ENCODE results near the gene TEX19.

The TEX19 gene

DNA sequence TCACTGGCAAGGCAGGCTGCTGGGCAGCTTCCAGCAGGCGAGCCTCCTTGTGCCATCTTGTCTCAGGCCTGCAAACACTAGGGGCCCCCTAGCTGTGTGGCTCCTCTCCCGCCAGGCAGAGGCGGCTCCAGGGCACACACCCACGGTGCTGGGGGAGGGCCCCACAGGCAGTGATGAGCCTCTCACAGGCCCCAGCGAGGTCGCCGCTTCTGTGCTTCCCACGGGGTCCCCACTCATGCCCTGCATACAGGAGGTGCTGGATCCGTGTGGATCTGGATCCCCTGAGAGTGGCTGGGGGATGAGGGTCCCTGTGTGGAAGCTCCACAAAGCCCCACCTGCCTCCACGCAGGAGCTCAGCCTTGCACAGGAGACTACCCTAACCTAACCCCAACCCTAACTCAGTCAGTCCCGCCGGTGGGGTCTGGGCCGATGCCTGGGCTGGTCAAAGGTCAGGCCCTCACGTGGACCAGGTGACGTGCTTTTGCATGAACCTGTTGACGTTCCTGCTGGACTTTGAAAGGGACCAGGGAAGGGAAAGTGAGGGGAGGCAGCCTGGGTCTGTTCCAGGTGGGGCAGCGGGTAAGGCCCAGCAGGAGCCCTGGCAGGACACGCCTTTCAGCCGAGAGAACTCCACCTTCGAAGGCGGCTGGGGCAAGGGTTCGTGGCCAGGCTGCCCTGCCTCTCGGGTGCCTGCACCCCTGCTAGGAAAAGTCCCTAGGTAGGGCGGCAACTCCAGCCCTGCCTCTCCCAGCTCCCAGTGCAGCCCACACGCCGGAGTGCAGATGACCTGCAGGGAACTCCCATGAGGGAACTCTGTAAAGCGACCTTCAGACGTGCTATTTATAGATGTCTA lies 30.7 kb upstream of the TEX19 start:
- TF ChIP-seq, protein P1, sequence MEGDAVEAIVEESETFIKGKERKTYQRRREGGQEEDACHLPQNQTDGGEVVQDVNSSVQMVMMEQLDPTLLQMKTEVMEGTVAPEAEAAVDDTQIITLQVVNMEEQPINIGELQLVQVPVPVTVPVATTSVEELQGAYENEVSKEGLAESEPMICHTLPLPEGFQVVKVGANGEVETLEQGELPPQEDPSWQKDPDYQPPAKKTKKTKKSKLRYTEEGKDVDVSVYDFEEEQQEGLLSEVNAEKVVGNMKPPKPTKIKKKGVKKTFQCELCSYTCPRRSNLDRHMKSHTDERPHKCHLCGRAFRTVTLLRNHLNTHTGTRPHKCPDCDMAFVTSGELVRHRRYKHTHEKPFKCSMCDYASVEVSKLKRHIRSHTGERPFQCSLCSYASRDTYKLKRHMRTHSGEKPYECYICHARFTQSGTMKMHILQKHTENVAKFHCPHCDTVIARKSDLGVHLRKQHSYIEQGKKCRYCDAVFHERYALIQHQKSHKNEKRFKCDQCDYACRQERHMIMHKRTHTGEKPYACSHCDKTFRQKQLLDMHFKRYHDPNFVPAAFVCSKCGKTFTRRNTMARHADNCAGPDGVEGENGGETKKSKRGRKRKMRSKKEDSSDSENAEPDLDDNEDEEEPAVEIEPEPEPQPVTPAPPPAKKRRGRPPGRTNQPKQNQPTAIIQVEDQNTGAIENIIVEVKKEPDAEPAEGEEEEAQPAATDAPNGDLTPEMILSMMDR (IDR thresholded peaks at IDR 0.05; ENCODE audit: insufficient read depth, low read depth, low read length, missing control alignments), result peak; percentile 21
- peak; percentile 43 for DNase-seq (ENCODE audit: low read depth)
- no peak overlapping the region for H3K4me3 ChIP-seq (ENCODE audit: low read length)

DNA sequence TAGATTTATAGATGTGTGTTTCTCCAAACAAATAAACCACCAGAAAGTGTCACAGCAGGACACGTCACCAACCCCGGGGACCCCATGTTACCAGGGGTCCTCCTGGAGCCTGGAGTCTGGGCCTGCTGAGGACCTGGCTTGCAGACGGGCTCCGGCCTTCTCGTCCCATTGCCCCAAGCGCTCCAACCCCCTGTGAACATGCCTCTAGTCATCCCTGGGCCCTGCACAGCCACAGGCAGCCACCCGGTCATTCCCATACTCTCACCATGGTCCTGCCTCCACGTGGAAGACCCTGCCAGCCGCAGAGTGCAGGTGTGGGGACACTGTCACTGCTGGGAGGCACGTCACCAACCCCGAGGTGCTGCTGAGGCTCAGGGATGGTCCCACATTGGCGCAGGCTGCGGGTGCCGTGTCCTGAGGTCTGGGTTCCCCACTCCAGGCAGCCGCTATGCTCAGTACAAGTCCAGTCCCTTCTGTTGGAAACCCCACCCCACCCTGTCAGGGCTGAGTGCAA lies 30.0 kb upstream of the TEX19 start:
- TF ChIP-seq, protein P1 (IDR thresholded peaks at IDR 0.05; ENCODE audit: insufficient read depth, low read depth, low read length, missing control alignments), result no peak
- no peak for DNase-seq (ENCODE audit: low read depth)
- H3K4me3 ChIP-seq (ENCODE audit: low read length), result no peak overlapping the region

DNA sequence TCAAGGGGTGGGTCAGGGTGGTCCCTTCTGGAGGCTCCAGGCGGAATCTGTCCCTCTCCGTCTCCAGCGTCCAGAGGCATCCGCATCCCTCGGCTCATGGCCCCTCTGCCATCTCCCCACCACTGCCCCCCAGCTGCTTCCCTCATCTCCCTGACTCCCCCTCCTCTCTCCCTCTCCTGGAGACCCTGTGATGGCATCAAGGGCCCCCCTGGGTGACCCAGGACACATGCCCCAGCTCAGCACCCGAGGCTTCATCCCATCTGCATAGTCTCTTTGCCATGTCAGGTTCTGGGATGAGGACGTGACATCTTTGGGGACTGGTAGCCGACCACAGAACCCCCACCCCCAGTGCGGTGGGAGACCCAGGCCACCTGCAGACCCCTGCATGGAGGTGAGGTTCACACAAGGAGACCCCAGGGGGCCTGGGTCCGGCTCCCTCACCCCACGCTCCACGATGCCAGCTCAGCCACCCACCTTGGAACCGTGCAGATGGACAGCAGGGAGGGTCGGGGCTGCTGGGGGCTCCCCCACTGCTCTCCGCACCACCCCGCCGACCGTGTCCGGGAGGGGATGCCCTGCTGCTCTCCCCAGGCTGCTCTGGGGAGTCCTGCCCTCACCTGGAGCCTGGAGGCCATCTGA lies 29.2 kb upstream of the TEX19 start:
- TF ChIP-seq, protein P1 (IDR thresholded peaks at IDR 0.05; ENCODE audit: insufficient read depth, low read depth, low read length, missing control alignments), result no peak
- no peak overlapping the region for H3K4me3 ChIP-seq (ENCODE audit: low read length)
- DNase-seq (ENCODE audit: low read depth), result no peak

DNA sequence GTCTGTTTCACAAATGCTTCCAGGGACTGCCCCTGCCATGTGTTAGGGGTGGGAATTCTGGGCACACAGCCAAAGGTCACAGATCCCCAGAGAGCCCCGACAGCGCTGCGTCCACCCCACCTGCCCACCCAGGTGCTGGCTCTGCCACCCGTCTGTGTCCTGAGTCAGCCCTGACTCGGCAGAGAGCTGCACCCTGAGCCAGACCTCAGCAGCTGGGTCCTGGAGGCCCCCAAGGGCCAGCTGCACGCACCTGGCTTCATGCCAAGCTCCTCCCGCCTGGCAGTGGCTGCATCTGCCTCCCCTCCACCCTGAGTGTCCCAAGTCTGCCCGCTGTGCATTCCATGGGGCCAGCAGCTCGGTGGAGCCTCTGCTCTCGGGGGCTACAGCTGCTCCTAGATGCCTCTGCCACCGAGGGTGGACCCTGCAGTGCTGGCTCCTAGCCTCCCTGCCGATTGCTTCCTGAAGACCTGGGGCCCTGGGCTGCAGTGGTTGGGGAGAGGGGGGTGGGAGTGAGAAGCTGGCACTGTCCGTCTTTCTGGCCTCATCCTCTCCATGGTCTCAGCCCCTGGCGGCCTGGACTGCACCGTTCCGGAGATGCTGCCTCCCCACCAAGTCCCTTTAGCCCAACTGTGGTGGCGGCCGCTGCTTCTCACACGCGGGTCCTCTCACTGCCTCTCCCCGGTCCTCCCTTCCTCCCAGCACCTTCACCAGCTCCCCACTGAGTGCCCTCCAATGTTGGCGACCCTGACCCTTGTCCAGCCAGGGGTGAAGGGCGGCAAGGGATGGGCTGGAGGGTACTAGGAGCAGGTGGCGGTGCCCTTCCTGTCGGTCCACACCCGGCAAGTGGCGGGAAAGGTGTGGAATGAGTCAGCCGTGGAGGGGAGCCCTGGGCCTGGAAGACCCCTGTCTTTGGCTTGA lies 28.5 kb upstream of the TEX19 start:
- H3K4me3 ChIP-seq (ENCODE audit: low read length), result no peak overlapping the region
- TF ChIP-seq, protein P1 (IDR thresholded peaks at IDR 0.05; ENCODE audit: insufficient read depth, low read depth, low read length, missing control alignments), result no peak
- DNase-seq (ENCODE audit: low read depth), result peak; percentile 52

DNA sequence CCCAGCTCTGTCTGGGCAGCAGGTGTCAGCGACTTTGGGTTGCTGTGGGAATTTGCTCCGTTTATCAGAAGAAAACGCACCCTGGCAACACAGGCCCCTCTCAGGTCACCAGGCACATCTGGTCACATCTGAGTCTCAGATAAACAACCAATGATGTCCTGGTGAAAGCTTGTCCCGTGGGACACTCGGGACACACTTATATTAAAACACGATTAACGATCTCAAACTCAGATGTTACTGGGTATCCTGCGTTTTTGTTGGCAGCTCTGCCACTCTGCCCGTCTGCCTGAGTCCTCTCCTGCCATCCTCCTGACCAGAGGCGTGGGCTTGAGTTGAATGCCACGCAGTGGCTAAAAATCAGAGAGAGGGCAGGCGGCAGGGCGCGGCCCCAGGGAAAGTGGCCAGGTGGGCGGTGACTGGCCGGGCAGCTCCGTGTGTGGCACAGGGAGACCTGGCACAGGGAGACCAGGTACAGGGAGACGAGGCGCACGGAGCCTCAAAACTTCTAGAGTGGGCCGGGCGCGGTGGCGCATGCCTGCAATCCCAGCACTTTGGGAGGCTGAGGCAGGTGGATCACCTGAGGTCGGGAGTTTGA lies 27.6 kb upstream of the TEX19 start:
- DNase-seq (ENCODE audit: low read depth), result no peak
- H3K4me3 ChIP-seq (ENCODE audit: low read length), result no peak overlapping the region
- TF ChIP-seq, protein P1 (IDR thresholded peaks at IDR 0.05; ENCODE audit: insufficient read depth, low read depth, low read length, missing control alignments), result no peak

DNA sequence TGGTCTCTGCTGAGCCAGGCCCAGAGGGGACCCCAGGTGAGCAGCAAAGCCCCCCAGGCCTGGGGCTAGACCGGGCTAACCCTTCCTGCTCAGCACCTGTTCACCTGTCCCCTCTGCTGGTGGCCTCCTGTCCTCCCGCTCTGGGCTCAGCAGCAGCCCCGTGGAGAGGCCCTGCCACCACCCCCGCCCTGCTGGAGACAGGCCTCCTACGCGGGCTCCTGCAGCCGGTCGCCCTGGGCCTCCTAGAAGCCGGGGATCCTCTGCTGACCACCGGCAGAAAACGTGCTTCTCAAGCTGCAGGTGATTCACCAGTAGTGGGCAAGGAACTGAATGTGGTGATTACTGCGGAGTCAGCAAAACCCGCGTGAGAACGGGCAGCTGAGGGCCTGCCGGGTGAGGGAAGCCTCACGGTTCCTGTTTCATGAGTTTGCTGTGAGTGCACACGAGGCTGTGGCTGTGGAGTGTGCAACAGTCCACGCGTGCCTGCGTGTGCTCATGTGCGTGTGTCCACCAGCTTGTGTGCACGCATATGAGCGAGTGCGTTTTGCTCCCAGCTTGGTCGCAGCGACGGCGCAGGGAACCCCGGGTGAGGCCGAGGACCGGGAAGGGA lies 26.3 kb upstream of the TEX19 start:
- peak; percentile 71 for DNase-seq (ENCODE audit: low read depth)
- TF ChIP-seq, protein P1 (IDR thresholded peaks at IDR 0.05; ENCODE audit: insufficient read depth, low read depth, low read length, missing control alignments), result no peak

More for the DNA sequence above, 26.3 kb upstream of the TEX19 start:
- H3K4me3 ChIP-seq (ENCODE audit: low read length), result peak overlapping the region; percentile 60
